ENCODE measurements around the gene OASL. TPM values are rescaled to one million over a fixed set of nuclear protein-coding genes. Genes with fewer than 3 reads are reported as not detected.

The OASL gene, protein sequence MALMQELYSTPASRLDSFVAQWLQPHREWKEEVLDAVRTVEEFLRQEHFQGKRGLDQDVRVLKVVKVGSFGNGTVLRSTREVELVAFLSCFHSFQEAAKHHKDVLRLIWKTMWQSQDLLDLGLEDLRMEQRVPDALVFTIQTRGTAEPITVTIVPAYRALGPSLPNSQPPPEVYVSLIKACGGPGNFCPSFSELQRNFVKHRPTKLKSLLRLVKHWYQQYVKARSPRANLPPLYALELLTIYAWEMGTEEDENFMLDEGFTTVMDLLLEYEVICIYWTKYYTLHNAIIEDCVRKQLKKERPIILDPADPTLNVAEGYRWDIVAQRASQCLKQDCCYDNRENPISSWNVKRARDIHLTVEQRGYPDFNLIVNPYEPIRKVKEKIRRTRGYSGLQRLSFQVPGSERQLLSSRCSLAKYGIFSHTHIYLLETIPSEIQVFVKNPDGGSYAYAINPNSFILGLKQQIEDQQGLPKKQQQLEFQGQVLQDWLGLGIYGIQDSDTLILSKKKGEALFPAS
- 10 to 100 TPM; 70.9 to 78.1 TPM for total RNA-seq

DNA sequence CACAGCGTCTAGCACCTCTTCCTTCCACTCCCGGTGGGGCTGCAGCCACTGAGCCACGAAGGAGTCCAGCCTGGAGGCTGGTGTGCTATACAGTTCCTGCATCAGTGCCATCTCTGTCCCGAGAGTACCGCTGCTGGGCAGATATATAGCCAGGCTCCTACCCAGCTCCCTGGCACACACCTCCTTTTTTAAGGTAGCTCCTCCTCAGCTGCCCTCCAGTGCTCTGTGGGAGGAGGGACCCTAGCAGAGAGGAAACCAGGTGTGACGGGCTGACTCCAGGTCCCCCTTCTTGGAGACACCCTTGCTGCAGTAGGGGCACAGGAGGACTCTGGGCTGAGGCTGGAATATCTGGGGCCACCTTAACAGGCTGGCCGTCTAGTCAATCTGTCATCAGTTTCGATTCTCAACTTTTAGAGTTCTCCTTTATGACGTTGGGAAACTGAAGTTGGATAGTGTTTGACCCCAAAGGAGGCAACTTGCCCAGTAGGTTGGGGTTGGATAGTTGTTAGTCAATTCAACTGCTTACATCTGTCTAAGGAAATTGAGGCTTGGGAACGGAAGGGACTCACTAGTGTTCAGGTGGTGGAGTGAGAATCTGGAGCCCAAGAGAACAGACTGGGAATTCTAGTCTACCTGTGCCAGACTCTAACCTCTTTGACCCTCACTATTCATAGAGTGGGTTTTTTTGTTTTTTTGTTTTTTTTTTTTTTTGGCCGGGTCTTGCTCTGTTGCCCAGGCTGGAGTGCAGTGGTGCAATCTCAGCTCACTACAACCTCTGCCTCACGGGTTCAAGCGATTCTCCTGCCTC, at the start of gene OASL:
TSS of gene OASL (minus strand) at position 386 of the 808 bp plus-strand sequence. CDS start at position 111, 275 bp downstream.

DNA sequence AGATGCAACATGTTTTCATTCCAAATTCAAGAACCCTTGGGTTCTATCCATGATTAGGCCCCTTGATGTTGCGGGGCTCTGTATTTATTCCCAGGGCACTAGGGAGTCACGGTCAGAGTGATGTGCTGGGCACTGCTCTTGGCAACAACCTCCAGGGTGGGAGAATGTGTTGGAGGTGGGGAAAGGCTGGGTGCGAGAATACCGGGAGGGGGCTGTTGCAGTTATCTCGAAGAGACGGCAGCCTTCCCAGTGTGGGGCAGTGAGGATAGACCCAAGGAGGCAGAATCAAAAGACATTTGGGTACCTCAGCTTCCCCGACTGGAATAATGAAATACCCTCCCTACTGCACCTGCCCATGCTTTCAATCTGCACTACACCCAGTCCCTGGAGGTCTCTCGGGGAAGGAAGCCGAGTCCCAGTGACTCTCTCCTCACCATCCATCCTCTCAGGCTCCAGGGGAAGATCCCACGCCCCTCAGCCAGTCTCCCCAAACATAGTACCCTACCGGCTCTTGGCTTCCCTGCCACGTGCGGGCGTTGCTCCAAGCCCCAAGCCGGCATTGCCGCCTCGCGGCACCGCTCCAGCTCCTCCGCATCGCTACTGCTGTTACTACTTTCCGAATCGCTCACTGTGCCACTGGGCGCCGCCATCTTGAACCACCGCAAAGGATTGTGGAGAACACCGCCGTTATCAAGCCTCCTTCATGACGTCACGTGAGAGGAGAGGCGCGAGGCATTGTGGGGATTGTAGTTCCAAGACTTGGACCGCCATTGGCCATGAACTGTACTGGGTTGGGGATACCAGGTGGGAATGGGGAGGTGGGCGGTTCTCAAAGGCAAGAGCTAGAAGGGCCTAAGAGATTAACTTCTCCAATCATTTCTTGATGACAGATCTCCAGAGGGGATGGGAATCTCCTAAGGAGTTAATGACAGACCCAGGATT, 22.9 kb downstream of the OASL start, which contains the start of gene C12orf43:
TSS of gene C12orf43 (minus strand) at position 663 of the 942 bp plus-strand sequence. CDS start at position 650, 13 bp downstream.

DNA sequence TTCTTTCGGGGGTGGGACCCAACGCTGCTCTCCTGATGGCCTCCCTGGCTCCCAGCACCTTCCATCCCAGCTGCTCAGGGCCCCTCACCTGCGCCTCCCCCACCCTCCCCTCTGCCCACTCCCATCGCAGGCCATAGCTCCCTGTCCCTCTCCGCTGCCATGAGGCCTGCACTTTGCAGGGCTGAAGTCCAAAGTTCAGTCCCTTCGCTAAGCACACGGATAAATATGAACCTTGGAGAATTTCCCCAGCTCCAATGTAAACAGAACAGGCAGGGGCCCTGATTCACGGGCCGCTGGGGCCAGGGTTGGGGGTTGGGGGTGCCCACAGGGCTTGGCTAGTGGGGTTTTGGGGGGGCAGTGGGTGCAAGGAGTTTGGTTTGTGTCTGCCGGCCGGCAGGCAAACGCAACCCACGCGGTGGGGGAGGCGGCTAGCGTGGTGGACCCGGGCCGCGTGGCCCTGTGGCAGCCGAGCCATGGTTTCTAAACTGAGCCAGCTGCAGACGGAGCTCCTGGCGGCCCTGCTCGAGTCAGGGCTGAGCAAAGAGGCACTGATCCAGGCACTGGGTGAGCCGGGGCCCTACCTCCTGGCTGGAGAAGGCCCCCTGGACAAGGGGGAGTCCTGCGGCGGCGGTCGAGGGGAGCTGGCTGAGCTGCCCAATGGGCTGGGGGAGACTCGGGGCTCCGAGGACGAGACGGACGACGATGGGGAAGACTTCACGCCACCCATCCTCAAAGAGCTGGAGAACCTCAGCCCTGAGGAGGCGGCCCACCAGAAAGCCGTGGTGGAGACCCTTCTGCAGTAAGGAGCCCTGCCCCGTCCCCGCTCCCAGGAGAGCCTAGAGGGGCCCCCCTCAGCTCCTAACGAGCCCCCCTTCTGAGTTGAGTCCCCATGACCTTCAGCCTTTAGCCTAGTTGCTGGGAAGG, 60.5 kb downstream of the OASL start, which contains the start of gene HNF1A:
TSS of gene HNF1A (plus strand) at position 248 of the 924 bp plus-strand sequence. CDS start at position 474, 226 bp downstream.

Small RNA genes lying within 50 kb of the gene (small RNA-seq; reads per million reads assigned to genes)
- 1.0 to 1.3 reads per million in 2 donors for gene AC079602.2

Other genes with a start within 250 kb of the OASL start
- gene SPPL3, start 134.9 kb downstream of the OASL start, total RNA-seq = 1 to 10 TPM; 8.7 to 9.3 TPM
- gene HNF1A, start 60.7 kb downstream of the OASL start, total RNA-seq = not detected
- 10 to 100 TPM; 16.2 to 22.0 TPM for gene C12orf43, start 22.8 kb downstream of the OASL start, total RNA-seq
- gene P2RX7, start 93.6 kb upstream of the OASL start, total RNA-seq = 10 to 100 TPM; 17.0 to 38.5 TPM
- gene P2RX4, start 170.9 kb upstream of the OASL start, total RNA-seq = 10 to 100 TPM; 28.0 to 35.4 TPM